ENCODE measurements around the gene SAMD4A. TPM values are rescaled to one million over a fixed set of nuclear protein-coding genes. Genes with fewer than 3 reads are reported as not detected.

The SAMD4A gene
- total RNA-seq, 1 donor from 2014 or later = 57.0 TPM

- no peak for TF ChIP-seq CTCF (IDR thresholded peaks at IDR 0.05)
- no peaks in the 10 kb centered on the region for H3K36me3 Mint-ChIP-seq (ENCODE audit: low read depth)
- H3K4me1 Mint-ChIP-seq (ENCODE audit: low read depth) = peaks cover 69% of the 10 kb centered on the region
- DNase-seq (ENCODE audit: low spot score) = no peak
- H3K27me3 Mint-ChIP-seq (ENCODE audit: low read depth) = no peaks in the 10 kb centered on the region
- H3K9me3 Mint-ChIP-seq (ENCODE audit: low read depth) = no peaks in the 10 kb centered on the region
- peak overlapping the region; percentile 96 for H3K27ac Mint-ChIP-seq (ENCODE audit: unreplicated experiment)
- H3K4me3 Mint-ChIP-seq (ENCODE audit: unreplicated experiment) = no peak overlapping the region
These were observed 118.4 kb downstream of the SAMD4A start for GRCh38 chr14:54685286-54685845.

DNA sequence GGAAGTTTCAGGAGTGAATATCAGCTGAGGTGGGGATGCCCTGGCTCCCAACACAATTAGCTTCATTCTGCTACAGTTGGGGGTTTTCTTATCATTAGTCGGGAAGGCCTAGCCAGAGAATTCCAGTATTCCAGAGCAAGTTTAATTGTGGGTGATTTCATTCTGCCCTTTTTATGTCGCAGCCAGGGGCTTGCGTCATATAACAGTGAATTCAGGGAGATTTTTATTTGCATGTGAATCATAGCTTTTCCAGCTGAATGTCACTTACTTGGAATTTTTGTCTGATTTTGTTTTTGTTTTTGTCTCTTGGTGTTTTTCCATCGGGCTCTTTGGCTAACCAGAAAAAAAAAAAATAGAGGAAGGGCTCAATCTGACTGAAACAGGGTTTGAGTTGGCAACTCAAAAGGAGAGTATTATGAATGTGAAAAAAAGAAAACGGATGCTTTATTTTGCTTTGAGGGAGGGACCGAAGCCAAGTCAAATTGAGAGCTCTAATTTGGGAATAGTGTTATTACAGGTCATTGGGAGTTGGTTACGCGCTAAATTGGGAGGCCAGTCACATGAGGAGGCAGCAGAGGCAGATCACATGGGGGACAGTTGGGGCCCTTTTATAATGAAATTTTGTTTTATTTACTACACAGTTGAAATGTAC lies 119.4 kb downstream of the SAMD4A start:
- Mint-ChIP-seq H3K36me3 (ENCODE audit: low read depth) (no peaks in the 10 kb centered on the region), H3K27me3 (ENCODE audit: low read depth) (no peaks in the 10 kb centered on the region), H3K27ac (ENCODE audit: unreplicated experiment) (peak overlapping the region; percentile 96), H3K4me3 (ENCODE audit: unreplicated experiment) (peak overlapping the region; percentile 36), H3K4me1 (ENCODE audit: low read depth) (peaks cover 67% of the 10 kb centered on the region), H3K9me3 (ENCODE audit: low read depth) (no peaks in the 10 kb centered on the region)
- no peak for TF ChIP-seq CTCF (IDR thresholded peaks at IDR 0.05)
- no peak for DNase-seq (ENCODE audit: low spot score)

GRCh38 chr14:54686871-54687749 lies 120.2 kb downstream of the SAMD4A start:
- Mint-ChIP-seq H3K27ac (ENCODE audit: unreplicated experiment) (peak overlapping the region; percentile 96), H3K4me1 (ENCODE audit: low read depth) (peaks cover 68% of the 10 kb centered on the region), H3K4me3 (ENCODE audit: unreplicated experiment) (peak overlapping the region; percentile 14), H3K9me3 (ENCODE audit: low read depth) (no peaks in the 10 kb centered on the region), H3K27me3 (ENCODE audit: low read depth) (no peaks in the 10 kb centered on the region), H3K36me3 (ENCODE audit: low read depth) (no peaks in the 10 kb centered on the region)
- DNase-seq (ENCODE audit: low spot score) = no peak
- TF ChIP-seq CTCF (IDR thresholded peaks at IDR 0.05) = no peak

DNA sequence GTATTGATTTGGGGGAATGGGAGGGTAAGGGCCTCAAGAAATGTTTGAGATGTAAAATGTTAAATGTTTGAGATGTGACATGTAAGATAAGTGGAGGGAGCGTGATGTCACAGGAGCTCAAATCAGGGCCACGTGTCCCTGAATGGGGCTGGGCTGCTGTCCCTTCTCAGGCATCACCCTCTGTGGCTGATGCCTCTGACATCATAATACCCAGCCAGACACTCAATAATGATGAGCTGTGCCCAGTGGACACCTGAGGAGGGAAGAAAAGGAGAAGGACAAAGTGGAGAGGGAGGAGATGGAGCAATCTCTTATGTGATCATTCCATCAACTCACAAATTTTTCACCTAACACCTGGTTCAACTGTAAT lies 120.8 kb downstream of the SAMD4A start:
- no peaks in the 10 kb centered on the region for H3K9me3 Mint-ChIP-seq (ENCODE audit: low read depth)
- H3K4me3 Mint-ChIP-seq (ENCODE audit: unreplicated experiment) = no peak overlapping the region
- no peak for TF ChIP-seq CTCF (IDR thresholded peaks at IDR 0.05)
- H3K27ac Mint-ChIP-seq (ENCODE audit: unreplicated experiment) = peak overlapping the region; percentile 96
- peaks cover 68% of the 10 kb centered on the region for H3K4me1 Mint-ChIP-seq (ENCODE audit: low read depth)
- no peaks in the 10 kb centered on the region for H3K36me3 Mint-ChIP-seq (ENCODE audit: low read depth)
- no peak for DNase-seq (ENCODE audit: low spot score)
- no peaks in the 10 kb centered on the region for H3K27me3 Mint-ChIP-seq (ENCODE audit: low read depth)

DNA sequence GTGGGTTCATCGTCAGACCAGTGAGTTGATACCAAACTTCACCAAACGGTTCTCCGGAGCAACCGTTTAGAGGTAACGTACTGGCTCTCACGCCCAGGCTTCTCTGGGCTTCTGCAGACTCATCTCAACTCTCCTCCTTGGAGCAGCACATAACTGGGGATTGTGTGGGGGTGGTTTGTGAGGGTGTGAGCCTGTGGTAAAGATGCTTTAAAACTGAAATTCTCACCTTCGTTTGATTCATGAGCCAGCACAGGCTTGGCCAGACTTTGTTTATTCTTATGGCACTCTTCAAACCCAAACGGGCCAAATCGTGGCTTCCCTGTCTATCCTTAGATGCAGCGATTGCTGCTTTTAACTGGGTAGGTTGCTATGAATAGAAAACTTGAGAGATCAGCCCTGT lies 121.3 kb downstream of the SAMD4A start:
- Mint-ChIP-seq H3K27ac (ENCODE audit: unreplicated experiment) (no peak overlapping the region), H3K27me3 (ENCODE audit: low read depth) (no peaks in the 10 kb centered on the region)

More for the DNA sequence above, 121.3 kb downstream of the SAMD4A start:
- TF ChIP-seq CTCF (IDR thresholded peaks at IDR 0.05) = no peak
- Mint-ChIP-seq H3K36me3 (ENCODE audit: low read depth) (no peaks in the 10 kb centered on the region), H3K4me3 (ENCODE audit: unreplicated experiment) (no peak overlapping the region), H3K4me1 (ENCODE audit: low read depth) (peaks cover 66% of the 10 kb centered on the region), H3K9me3 (ENCODE audit: low read depth) (no peaks in the 10 kb centered on the region)
- DNase-seq (ENCODE audit: low spot score) = no peak

All from chondrocyte (in vitro differentiated cells).